ENCODE measurements around the gene RBMS3.

The RBMS3 gene

DNA sequence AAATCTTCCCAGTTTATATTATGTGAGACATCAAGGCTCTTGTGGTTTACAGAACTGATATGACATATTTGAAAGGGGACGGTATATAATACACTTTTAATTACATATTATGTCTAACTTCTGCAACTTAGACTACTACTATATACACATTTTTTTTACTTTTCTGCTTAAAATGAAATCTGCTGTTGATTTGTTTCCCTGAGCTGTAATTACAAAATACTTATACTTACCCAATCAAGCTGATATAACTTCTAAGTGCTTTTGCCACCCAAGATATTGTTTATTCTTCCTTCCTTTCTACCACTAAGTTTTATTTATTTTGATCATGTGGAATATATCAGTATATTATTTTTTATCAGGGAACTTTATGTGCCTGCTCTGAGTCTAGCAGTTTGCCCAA, 671.6 kb downstream of the RBMS3 start:
- Histone ChIP-seq H3K36me3 (ENCODE audit: control insufficient read depth in 1 of 2, insufficient read depth in 2 of 2, low read length in 2 of 2) (no peaks in the 10 kb centered on the region), H3K27ac (ENCODE audit: low read depth, low read length) (no peak overlapping the region), H3K27me3 (ENCODE audit: control insufficient read depth in 1 of 2, insufficient read depth in 2 of 2, low read length in 2 of 2) (no peaks in the 10 kb centered on the region), H3K4me1 (ENCODE audit: control insufficient read depth in 1 of 2, insufficient read depth in 2 of 2, low read length in 2 of 2) (no peaks in the 10 kb centered on the region), H3K9me3 (ENCODE audit: control insufficient read depth in 1 of 2, low read length in 2 of 2) (no peaks in the 10 kb centered on the region), H3K4me3 (ENCODE audit: low read depth in 1 of 2, low read length in 2 of 2) (no peak overlapping the region), H3K9ac (ENCODE audit: low read depth in 1 of 2, low read length in 2 of 2) (no peak overlapping the region)

- Histone ChIP-seq H3K9ac (ENCODE audit: low read depth in 1 of 2, low read length in 2 of 2) (no peak overlapping the region), H3K27ac (ENCODE audit: low read depth, low read length) (no peak overlapping the region), H3K4me1 (ENCODE audit: control insufficient read depth in 1 of 2, insufficient read depth in 2 of 2, low read length in 2 of 2) (no peaks in the 10 kb centered on the region), H3K4me3 (ENCODE audit: low read depth in 1 of 2, low read length in 2 of 2) (no peak overlapping the region), H3K9me3 (ENCODE audit: control insufficient read depth in 1 of 2, low read length in 2 of 2) (no peaks in the 10 kb centered on the region), H3K27me3 (ENCODE audit: control insufficient read depth in 1 of 2, insufficient read depth in 2 of 2, low read length in 2 of 2) (no peaks in the 10 kb centered on the region), H3K36me3 (ENCODE audit: control insufficient read depth in 1 of 2, insufficient read depth in 2 of 2, low read length in 2 of 2) (no peaks in the 10 kb centered on the region)
Measured at GRCh38 chr3:29955413-29955812, 674.5 kb downstream of the RBMS3 start.

DNA sequence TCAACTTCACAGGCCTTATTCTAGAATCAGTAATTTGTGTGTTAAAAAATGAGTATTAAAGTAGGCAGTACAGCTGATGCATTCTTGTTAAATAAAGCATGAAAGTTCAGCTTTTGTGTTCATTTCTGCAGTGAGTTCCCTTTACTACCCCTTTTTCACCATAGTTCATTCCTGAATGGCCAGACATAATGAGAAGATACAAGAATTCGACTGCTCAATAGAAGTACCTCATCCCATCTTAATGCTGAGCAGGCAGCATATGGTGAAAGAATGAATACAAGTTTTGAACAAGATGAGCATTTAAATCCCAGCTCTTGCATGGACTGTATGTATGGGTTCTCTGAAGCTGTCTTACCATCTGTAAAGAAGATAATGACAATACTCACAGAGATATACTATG, 677.9 kb downstream of the RBMS3 start:
- H3K36me3 ChIP-seq (ENCODE audit: control insufficient read depth in 1 of 2, insufficient read depth in 2 of 2, low read length in 2 of 2) = no peaks in the 10 kb centered on the region
- H3K27ac ChIP-seq (ENCODE audit: low read depth, low read length) = no peak overlapping the region
- H3K27me3 ChIP-seq (ENCODE audit: control insufficient read depth in 1 of 2, insufficient read depth in 2 of 2, low read length in 2 of 2) = no peaks in the 10 kb centered on the region
- H3K4me3 ChIP-seq (ENCODE audit: low read depth in 1 of 2, low read length in 2 of 2) = no peak overlapping the region
- H3K9ac ChIP-seq (ENCODE audit: low read depth in 1 of 2, low read length in 2 of 2) = no peak overlapping the region
- no peaks in the 10 kb centered on the region for H3K4me1 ChIP-seq (ENCODE audit: control insufficient read depth in 1 of 2, insufficient read depth in 2 of 2, low read length in 2 of 2)
- no peaks in the 10 kb centered on the region for H3K9me3 ChIP-seq (ENCODE audit: control insufficient read depth in 1 of 2, low read length in 2 of 2)

GRCh38 chr3:29971895-29972294, 691.0 kb downstream of the RBMS3 start:
- Histone ChIP-seq H3K9ac (ENCODE audit: low read depth in 1 of 2, low read length in 2 of 2) (no peak overlapping the region), H3K4me1 (ENCODE audit: control insufficient read depth in 1 of 2, insufficient read depth in 2 of 2, low read length in 2 of 2) (no peaks in the 10 kb centered on the region), H3K27ac (ENCODE audit: low read depth, low read length) (no peak overlapping the region), H3K4me3 (ENCODE audit: low read depth in 1 of 2, low read length in 2 of 2) (no peak overlapping the region), H3K27me3 (ENCODE audit: control insufficient read depth in 1 of 2, insufficient read depth in 2 of 2, low read length in 2 of 2) (no peaks in the 10 kb centered on the region), H3K36me3 (ENCODE audit: control insufficient read depth in 1 of 2, insufficient read depth in 2 of 2, low read length in 2 of 2) (no peaks in the 10 kb centered on the region), H3K9me3 (ENCODE audit: control insufficient read depth in 1 of 2, low read length in 2 of 2) (no peaks in the 10 kb centered on the region)

DNA sequence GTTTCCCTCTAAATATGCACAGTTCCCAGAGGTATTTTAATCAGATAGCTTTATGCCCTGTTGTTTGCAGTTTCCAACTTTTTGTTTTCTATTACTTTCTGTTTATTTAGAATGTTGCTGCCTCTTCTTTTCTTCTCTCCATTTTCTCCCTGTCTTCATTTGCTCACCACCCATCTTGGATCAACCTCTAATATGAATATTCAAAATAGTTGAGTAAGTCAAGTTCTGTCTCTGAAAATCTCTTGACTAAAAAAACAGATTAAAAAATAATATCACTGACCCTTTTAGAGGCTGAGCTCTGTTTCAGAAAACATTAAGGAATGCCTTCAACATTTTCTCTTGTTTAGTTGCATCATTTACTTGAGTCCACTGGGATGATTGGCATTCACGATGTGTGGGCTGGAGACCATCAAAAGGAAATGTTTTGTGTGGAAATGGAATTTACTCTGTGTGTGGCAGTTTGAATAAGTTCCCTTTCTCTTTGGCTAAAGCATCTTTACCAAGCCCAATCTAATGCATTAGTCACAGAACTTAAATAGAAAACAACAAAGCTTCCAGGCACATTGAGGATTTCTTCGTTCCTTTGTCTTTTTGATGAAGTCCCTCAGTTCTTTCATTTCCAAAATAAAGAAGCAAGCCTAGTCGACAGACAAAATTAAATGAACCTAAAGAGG, 691.6 kb downstream of the RBMS3 start:
- Histone ChIP-seq H3K9me3 (ENCODE audit: control insufficient read depth in 1 of 2, low read length in 2 of 2) (no peaks in the 10 kb centered on the region), H3K27ac (ENCODE audit: low read depth, low read length) (no peak overlapping the region), H3K27me3 (ENCODE audit: control insufficient read depth in 1 of 2, insufficient read depth in 2 of 2, low read length in 2 of 2) (no peaks in the 10 kb centered on the region), H3K4me3 (ENCODE audit: low read depth in 1 of 2, low read length in 2 of 2) (no peak overlapping the region), H3K4me1 (ENCODE audit: control insufficient read depth in 1 of 2, insufficient read depth in 2 of 2, low read length in 2 of 2) (no peaks in the 10 kb centered on the region), H3K9ac (ENCODE audit: low read depth in 1 of 2, low read length in 2 of 2) (no peak overlapping the region), H3K36me3 (ENCODE audit: control insufficient read depth in 1 of 2, insufficient read depth in 2 of 2, low read length in 2 of 2) (no peaks in the 10 kb centered on the region)

- H3K4me3 ChIP-seq (ENCODE audit: low read depth in 1 of 2, low read length in 2 of 2) = no peak overlapping the region
- H3K27ac ChIP-seq (ENCODE audit: low read depth, low read length) = no peak overlapping the region
- no peak overlapping the region for H3K9ac ChIP-seq (ENCODE audit: low read depth in 1 of 2, low read length in 2 of 2)
- no peaks in the 10 kb centered on the region for H3K36me3 ChIP-seq (ENCODE audit: control insufficient read depth in 1 of 2, insufficient read depth in 2 of 2, low read length in 2 of 2)
- no peaks in the 10 kb centered on the region for H3K9me3 ChIP-seq (ENCODE audit: control insufficient read depth in 1 of 2, low read length in 2 of 2)
- no peaks in the 10 kb centered on the region for H3K4me1 ChIP-seq (ENCODE audit: control insufficient read depth in 1 of 2, insufficient read depth in 2 of 2, low read length in 2 of 2)
- no peaks in the 10 kb centered on the region for H3K27me3 ChIP-seq (ENCODE audit: control insufficient read depth in 1 of 2, insufficient read depth in 2 of 2, low read length in 2 of 2)
Measured at GRCh38 chr3:29973763-29974162, 692.9 kb downstream of the RBMS3 start.

DNA sequence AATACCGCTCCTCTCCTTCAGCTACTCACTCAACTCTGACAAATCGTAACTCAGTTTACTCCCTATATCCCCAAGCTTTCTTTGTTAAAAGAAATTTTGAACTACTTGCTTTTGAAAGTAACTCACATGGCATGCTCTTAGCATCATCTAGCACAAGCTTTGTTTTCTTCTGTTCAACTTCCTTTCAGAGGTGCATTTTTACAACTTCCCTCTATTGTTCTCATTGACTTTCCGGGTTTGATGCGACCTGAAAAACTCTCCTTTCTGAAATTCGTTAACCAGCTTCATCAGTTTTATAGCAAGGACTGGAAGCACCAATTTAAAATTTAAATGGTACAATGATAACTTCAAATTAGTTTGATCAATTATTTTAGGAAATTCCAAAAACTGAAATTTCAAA, 696.0 kb downstream of the RBMS3 start:
- Histone ChIP-seq H3K27me3 (ENCODE audit: control insufficient read depth in 1 of 2, insufficient read depth in 2 of 2, low read length in 2 of 2) (no peaks in the 10 kb centered on the region), H3K27ac (ENCODE audit: low read depth, low read length) (no peak overlapping the region), H3K36me3 (ENCODE audit: control insufficient read depth in 1 of 2, insufficient read depth in 2 of 2, low read length in 2 of 2) (no peaks in the 10 kb centered on the region), H3K9me3 (ENCODE audit: control insufficient read depth in 1 of 2, low read length in 2 of 2) (no peaks in the 10 kb centered on the region), H3K4me1 (ENCODE audit: control insufficient read depth in 1 of 2, insufficient read depth in 2 of 2, low read length in 2 of 2) (no peaks in the 10 kb centered on the region), H3K4me3 (ENCODE audit: low read depth in 1 of 2, low read length in 2 of 2) (no peak overlapping the region), H3K9ac (ENCODE audit: low read depth in 1 of 2, low read length in 2 of 2) (no peak overlapping the region)

GRCh38 chr3:29977360-29977759, 696.5 kb downstream of the RBMS3 start:
- H3K27me3 ChIP-seq (ENCODE audit: control insufficient read depth in 1 of 2, insufficient read depth in 2 of 2, low read length in 2 of 2) = no peaks in the 10 kb centered on the region
- H3K4me1 ChIP-seq (ENCODE audit: control insufficient read depth in 1 of 2, insufficient read depth in 2 of 2, low read length in 2 of 2) = no peaks in the 10 kb centered on the region
- H3K9me3 ChIP-seq (ENCODE audit: control insufficient read depth in 1 of 2, low read length in 2 of 2) = no peaks in the 10 kb centered on the region
- no peak overlapping the region for H3K9ac ChIP-seq (ENCODE audit: low read depth in 1 of 2, low read length in 2 of 2)
- no peak overlapping the region for H3K4me3 ChIP-seq (ENCODE audit: low read depth in 1 of 2, low read length in 2 of 2)
- H3K36me3 ChIP-seq (ENCODE audit: control insufficient read depth in 1 of 2, insufficient read depth in 2 of 2, low read length in 2 of 2) = no peaks in the 10 kb centered on the region
- no peak overlapping the region for H3K27ac ChIP-seq (ENCODE audit: low read depth, low read length)

DNA sequence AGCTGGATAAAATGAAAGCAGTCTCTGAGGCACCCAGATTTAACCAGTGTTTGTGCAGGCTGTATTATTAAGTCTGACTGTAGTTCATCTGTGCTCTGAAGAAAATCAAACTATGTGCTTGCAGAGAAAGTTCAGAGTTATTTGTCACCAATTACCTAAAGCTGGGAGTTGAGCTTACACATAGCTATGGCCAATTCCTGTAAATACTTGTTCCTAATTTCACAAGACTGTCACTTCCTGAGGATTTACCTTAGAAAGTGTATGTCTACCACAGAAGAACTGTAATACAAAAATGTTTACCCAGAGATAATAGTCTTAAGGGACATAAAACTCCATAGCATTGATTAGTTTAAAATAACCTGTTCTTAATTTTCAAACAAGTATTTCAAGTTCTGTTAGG, 697.2 kb downstream of the RBMS3 start:
- Histone ChIP-seq H3K4me1 (ENCODE audit: control insufficient read depth in 1 of 2, insufficient read depth in 2 of 2, low read length in 2 of 2) (no peaks in the 10 kb centered on the region), H3K9me3 (ENCODE audit: control insufficient read depth in 1 of 2, low read length in 2 of 2) (no peaks in the 10 kb centered on the region), H3K27ac (ENCODE audit: low read depth, low read length) (no peak overlapping the region), H3K36me3 (ENCODE audit: control insufficient read depth in 1 of 2, insufficient read depth in 2 of 2, low read length in 2 of 2) (no peaks in the 10 kb centered on the region), H3K9ac (ENCODE audit: low read depth in 1 of 2, low read length in 2 of 2) (no peak overlapping the region), H3K4me3 (ENCODE audit: low read depth in 1 of 2, low read length in 2 of 2) (no peak overlapping the region), H3K27me3 (ENCODE audit: control insufficient read depth in 1 of 2, insufficient read depth in 2 of 2, low read length in 2 of 2) (no peaks in the 10 kb centered on the region)

- Histone ChIP-seq H3K4me1 (ENCODE audit: control insufficient read depth in 1 of 2, insufficient read depth in 2 of 2, low read length in 2 of 2) (no peaks in the 10 kb centered on the region), H3K9me3 (ENCODE audit: control insufficient read depth in 1 of 2, low read length in 2 of 2) (no peaks in the 10 kb centered on the region), H3K9ac (ENCODE audit: low read depth in 1 of 2, low read length in 2 of 2) (no peak overlapping the region), H3K36me3 (ENCODE audit: control insufficient read depth in 1 of 2, insufficient read depth in 2 of 2, low read length in 2 of 2) (no peaks in the 10 kb centered on the region), H3K4me3 (ENCODE audit: low read depth in 1 of 2, low read length in 2 of 2) (no peak overlapping the region), H3K27me3 (ENCODE audit: control insufficient read depth in 1 of 2, insufficient read depth in 2 of 2, low read length in 2 of 2) (no peaks in the 10 kb centered on the region), H3K27ac (ENCODE audit: low read depth, low read length) (no peak overlapping the region)
Measured at GRCh38 chr3:29991198-29991597, 710.3 kb downstream of the RBMS3 start.

GRCh38 chr3:30002797-30003196, 721.9 kb downstream of the RBMS3 start:
- Histone ChIP-seq H3K36me3 (ENCODE audit: control insufficient read depth in 1 of 2, insufficient read depth in 2 of 2, low read length in 2 of 2) (no peaks in the 10 kb centered on the region), H3K9me3 (ENCODE audit: control insufficient read depth in 1 of 2, low read length in 2 of 2) (no peaks in the 10 kb centered on the region), H3K27ac (ENCODE audit: low read depth, low read length) (no peak overlapping the region), H3K4me1 (ENCODE audit: control insufficient read depth in 1 of 2, insufficient read depth in 2 of 2, low read length in 2 of 2) (no peaks in the 10 kb centered on the region), H3K27me3 (ENCODE audit: control insufficient read depth in 1 of 2, insufficient read depth in 2 of 2, low read length in 2 of 2) (no peaks in the 10 kb centered on the region), H3K4me3 (ENCODE audit: low read depth in 1 of 2, low read length in 2 of 2) (no peak overlapping the region), H3K9ac (ENCODE audit: low read depth in 1 of 2, low read length in 2 of 2) (no peak overlapping the region)
